ENCODE measurements around the gene BZW2. TPM values are rescaled to one million over a fixed set of nuclear protein-coding genes. Genes with fewer than 3 reads are reported as not detected.

BZW2 gene
- total RNA-seq, 6 donors from 2014 or later, result 27.9 to 63.7 (median 31.9) TPM

GRCh38 chr7:16616122-16616521, 29.9 kb upstream of the BZW2 start:
- H3K9me3 ChIP-seq, result no peaks in the 10 kb centered on the region
- no peak for DNase-seq
- 64 to 72% methylated on average over 4 of the region's 4 CpGs for WGBS, 2 donors
- no peak for ATAC-seq (ENCODE audit: low FRiP score in 2 of 2)
- TF ChIP-seq, protein P1, sequence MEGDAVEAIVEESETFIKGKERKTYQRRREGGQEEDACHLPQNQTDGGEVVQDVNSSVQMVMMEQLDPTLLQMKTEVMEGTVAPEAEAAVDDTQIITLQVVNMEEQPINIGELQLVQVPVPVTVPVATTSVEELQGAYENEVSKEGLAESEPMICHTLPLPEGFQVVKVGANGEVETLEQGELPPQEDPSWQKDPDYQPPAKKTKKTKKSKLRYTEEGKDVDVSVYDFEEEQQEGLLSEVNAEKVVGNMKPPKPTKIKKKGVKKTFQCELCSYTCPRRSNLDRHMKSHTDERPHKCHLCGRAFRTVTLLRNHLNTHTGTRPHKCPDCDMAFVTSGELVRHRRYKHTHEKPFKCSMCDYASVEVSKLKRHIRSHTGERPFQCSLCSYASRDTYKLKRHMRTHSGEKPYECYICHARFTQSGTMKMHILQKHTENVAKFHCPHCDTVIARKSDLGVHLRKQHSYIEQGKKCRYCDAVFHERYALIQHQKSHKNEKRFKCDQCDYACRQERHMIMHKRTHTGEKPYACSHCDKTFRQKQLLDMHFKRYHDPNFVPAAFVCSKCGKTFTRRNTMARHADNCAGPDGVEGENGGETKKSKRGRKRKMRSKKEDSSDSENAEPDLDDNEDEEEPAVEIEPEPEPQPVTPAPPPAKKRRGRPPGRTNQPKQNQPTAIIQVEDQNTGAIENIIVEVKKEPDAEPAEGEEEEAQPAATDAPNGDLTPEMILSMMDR (IDR thresholded peaks at IDR 0.05), result no peak
- no peak for TF ChIP-seq EP300 (IDR thresholded peaks at IDR 0.05)
- TF ChIP-seq POLR2A (IDR thresholded peaks at IDR 0.05), result no peak
- no peak for TF ChIP-seq POLR2AphosphoS5 (IDR thresholded peaks at IDR 0.05)
- H3K4me3 ChIP-seq, result no peak overlapping the region
- H3K27me3 ChIP-seq, result no peaks in the 10 kb centered on the region
- peaks cover 0 to 32% (median 7%) of the 10 kb centered on the region in 4 donors for H3K36me3 ChIP-seq
- no peaks in the 10 kb centered on the region for H3K4me1 ChIP-seq
- H3K27ac ChIP-seq, result no peak overlapping the region

DNA sequence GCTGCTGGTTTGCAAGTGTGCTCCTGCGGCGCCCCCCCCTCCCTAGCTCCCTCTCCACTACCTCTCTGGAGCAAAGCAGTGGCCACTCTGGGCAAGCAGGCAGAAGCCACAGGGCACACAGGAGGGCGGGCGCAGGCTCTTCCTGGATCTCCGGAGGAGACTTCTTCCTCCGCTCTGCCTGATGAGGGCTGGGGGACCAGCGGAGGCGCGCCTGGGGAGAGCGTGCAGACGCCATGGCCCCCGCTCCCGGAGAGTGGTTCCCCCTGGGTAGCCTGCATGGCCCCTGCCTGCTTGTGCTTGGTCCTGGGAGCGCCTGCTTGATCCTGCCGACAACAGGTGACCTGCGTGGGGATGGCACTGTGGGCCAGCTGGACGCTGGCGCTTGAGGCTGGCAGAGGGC, 29.4 kb upstream of the BZW2 start:
- Histone ChIP-seq H3K9me3 (no peaks in the 10 kb centered on the region), H3K4me3 (no peak overlapping the region), H3K4me1 (no peaks in the 10 kb centered on the region), H3K27ac (no peak overlapping the region), H3K27me3 (no peaks in the 10 kb centered on the region), H3K36me3 (peaks cover 0 to 35% (median 7%) of the 10 kb centered on the region in 4 donors)
- DNase-seq (peak in 1 of 2 donors; percentile 74), ATAC-seq (ENCODE audit: low FRiP score in 2 of 2) (peak in 1 of 2 donors; percentile 16)
- WGBS, 2 donors, result 87 to 91% methylated on average over 10 to 17 of the region's 18 CpGs
- TF ChIP-seq, protein P1 (IDR thresholded peaks at IDR 0.05), result no peak
- TF ChIP-seq POLR2AphosphoS5 (IDR thresholded peaks at IDR 0.05), result no peak
- TF ChIP-seq EP300 (IDR thresholded peaks at IDR 0.05), result no peak
- no peak for TF ChIP-seq POLR2A (IDR thresholded peaks at IDR 0.05)

GRCh38 chr7:16619979-16620408, 26.0 kb upstream of the BZW2 start:
- no peaks in the 10 kb centered on the region for H3K9me3 ChIP-seq
- peaks cover 0 to 50% (median 9%) of the 10 kb centered on the region in 4 donors for H3K36me3 ChIP-seq
- WGBS, 2 donors, result 92 to 95% methylated on average over 2 of the region's 2 CpGs
- H3K4me1 ChIP-seq, result no peaks in the 10 kb centered on the region
- H3K27ac ChIP-seq, result no peak overlapping the region
- ATAC-seq (ENCODE audit: low FRiP score in 2 of 2) (no peak), DNase-seq (no peak)
- no peak overlapping the region for H3K4me3 ChIP-seq
- TF ChIP-seq, protein P1 (IDR thresholded peaks at IDR 0.05), result no peak
- TF ChIP-seq POLR2AphosphoS5 (IDR thresholded peaks at IDR 0.05) (no peak), EP300 (IDR thresholded peaks at IDR 0.05) (no peak), POLR2A (IDR thresholded peaks at IDR 0.05) (no peak)
- H3K27me3 ChIP-seq, result no peaks in the 10 kb centered on the region

DNA sequence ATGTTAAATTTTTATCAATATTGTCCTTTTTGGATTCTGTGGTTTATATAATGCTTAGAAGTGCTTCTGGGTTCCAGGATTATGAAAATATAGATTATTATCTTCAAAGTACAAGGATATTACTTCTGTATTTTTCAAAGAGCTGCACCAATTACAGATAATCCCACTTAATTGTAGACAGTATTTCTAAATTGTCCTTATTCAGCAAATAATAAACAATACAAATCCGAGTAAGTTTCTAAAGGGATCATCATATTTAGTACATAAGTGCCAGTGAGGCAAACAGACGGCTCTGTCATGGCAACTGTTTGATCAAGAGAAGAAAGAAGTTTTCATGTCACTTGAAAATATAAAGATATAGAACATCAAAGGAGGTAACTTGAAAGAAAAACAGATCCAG, 19.6 kb upstream of the BZW2 start:
- Histone ChIP-seq H3K4me3 (no peak overlapping the region), H3K27ac (no peak overlapping the region), H3K36me3 (peaks cover 0 to 32% (median 2%) of the 10 kb centered on the region in 4 donors), H3K9me3 (no peaks in the 10 kb centered on the region), H3K4me1 (no peaks in the 10 kb centered on the region), H3K27me3 (no peaks in the 10 kb centered on the region)
- ATAC-seq (ENCODE audit: low FRiP score in 2 of 2) (no peak), DNase-seq (no peak)
- TF ChIP-seq, protein P1 (IDR thresholded peaks at IDR 0.05), result no peak
- no peak for TF ChIP-seq POLR2A (IDR thresholded peaks at IDR 0.05)
- no peak for TF ChIP-seq EP300 (IDR thresholded peaks at IDR 0.05)
- no peak for TF ChIP-seq POLR2AphosphoS5 (IDR thresholded peaks at IDR 0.05)
- WGBS, 2 donors, result 45 to 89% methylated on average over 2 of the region's 2 CpGs

DNA sequence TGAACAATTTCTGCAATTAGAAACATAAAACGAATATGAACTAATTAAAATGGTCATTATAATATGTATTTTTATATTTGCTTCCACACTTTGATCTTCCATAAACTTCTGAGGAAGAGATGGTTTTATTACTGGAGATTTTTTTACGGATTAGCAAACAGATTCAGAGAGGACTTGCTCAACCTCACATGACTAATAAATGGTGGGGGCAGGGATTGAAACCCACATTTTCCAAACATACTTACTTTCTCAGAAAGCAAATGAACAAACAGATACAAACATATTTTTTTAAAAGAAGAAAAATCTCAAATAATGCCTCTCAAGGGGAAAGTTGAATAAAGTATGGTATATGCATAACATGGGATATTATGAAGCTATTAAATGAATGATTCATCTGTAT, 18.7 kb upstream of the BZW2 start:
- DNase-seq (no peak), ATAC-seq (ENCODE audit: low FRiP score in 2 of 2) (no peak)
- 79 to 92% methylated on average over 2 of the region's 2 CpGs for WGBS, 2 donors
- TF ChIP-seq POLR2AphosphoS5 (IDR thresholded peaks at IDR 0.05), result no peak
- Histone ChIP-seq H3K4me1 (no peaks in the 10 kb centered on the region), H3K4me3 (no peak overlapping the region), H3K9me3 (no peaks in the 10 kb centered on the region), H3K27me3 (no peaks in the 10 kb centered on the region), H3K27ac (no peak overlapping the region), H3K36me3 (peaks cover 0 to 27% (median 2%) of the 10 kb centered on the region in 4 donors)

Data from upper lobe of left lung (tissue), 6 donors.